HEK293 (cell line): ENCODE measurements around the gene GLIS1.
A peak's percentile ranks its signal among the peaks of the same experiment; 100 is the strongest.

Experiments
- CTCF ChIA-PET: fragments of 350-600 bp; formaldehyde crosslinking; extraction: SDS; loops from one replicate; lab custom pipeline; 2021; ENCODE audit warnings: antibody characterized with exemption; lab: Yijun Ruan, JAX
- POLR2A ChIA-PET: fragments of 300-600 bp; formaldehyde crosslinking; extraction: SDS; loops from one replicate; lab custom pipeline; 2020; ENCODE audit warnings: antibody characterized with exemption, inconsistent platforms; lab: Yijun Ruan, JAX
- H3K27ac ChIP-seq: fragments of 200-500 bp; sonication (Bioruptor generic); 2 replicates; pipeline ENCODE4 v1.5.1; 2014; ENCODE audit warnings: low read depth, low read length, control low read depth, inconsistent platforms; ENCODE audit errors: extremely low read depth
- H3K36me3 ChIP-seq, 2 experiments: fragments of 200-500 bp in 1 of 2; sonication (Bioruptor generic) in 1 of 2; 1 replicate in 1 of 2; 2 replicates in 1 of 2; pipeline ENCODE4 v1.5.1; 2014 to 2017; ENCODE audit warnings: inconsistent platforms in 2 of 2, low read length in 2 of 2; ENCODE audit not compliant: control insufficient read depth in 2 of 2, insufficient read depth in 1 of 2
- H3K4me1 ChIP-seq: fragments of 200-500 bp; sonication (Bioruptor generic); 2 replicates; pipeline ENCODE4 v1.5.1; 2014; ENCODE audit warnings: mild to moderate bottlenecking, low read length, inconsistent platforms; ENCODE audit not compliant: control insufficient read depth, insufficient read depth
- H3K4me3 ChIP-seq: 2 replicates; pipeline ENCODE4 v1.5.1; 2011; ENCODE audit warnings: low read depth, mild to moderate bottlenecking, control low read depth, low read length, moderate library complexity
- H3K9me3 ChIP-seq: fragments of 200-500 bp; sonication (Bioruptor generic); 2 replicates; pipeline ENCODE4 v1.5.1; 2014; ENCODE audit warnings: low read depth, low read length, inconsistent platforms; ENCODE audit not compliant: control insufficient read depth, insufficient read depth
- GLI4 ChIP-seq: fragments of 450-650 bp; formaldehyde crosslinking; IDR thresholded peaks from 2 replicates; pipeline ENCODE4 v1.5.1; 2016; ENCODE audit warnings: missing biosample characterization, missing genetic modification characterization
- KLF16 ChIP-seq: fragments of 450-650 bp; formaldehyde crosslinking; IDR thresholded peaks from 2 replicates; pipeline ENCODE4 v1.5.1; 2017; ENCODE audit warnings: missing biosample characterization, missing genetic modification characterization
- SCRT2 ChIP-seq: fragments of 450-650 bp; formaldehyde crosslinking; IDR thresholded peaks from 2 replicates; pipeline ENCODE4 v1.5.1; 2016; ENCODE audit warnings: missing biosample characterization, missing genetic modification characterization
- WT1 ChIP-seq: fragments of 450-650 bp; formaldehyde crosslinking; IDR thresholded peaks from 2 replicates; pipeline ENCODE4 v1.5.1; 2016; ENCODE audit warnings: missing biosample characterization, missing genetic modification characterization
- ZBTB21 ChIP-seq: fragments of 450-650 bp; formaldehyde crosslinking; IDR thresholded peaks from 2 replicates; pipeline ENCODE4 v1.5.1; 2017; ENCODE audit warnings: missing biosample characterization, missing genetic modification characterization
- ZNF133 ChIP-seq: fragments of 450-650 bp; formaldehyde crosslinking; IDR thresholded peaks from 2 replicates; pipeline ENCODE4 v1.5.1; 2016; ENCODE audit warnings: missing biosample characterization, missing genetic modification characterization
- ZNF24 ChIP-seq: fragments of 450-650 bp; formaldehyde crosslinking; IDR thresholded peaks from 2 replicates; pipeline ENCODE4 v1.5.1; 2016; ENCODE audit warnings: missing biosample characterization, missing genetic modification characterization
- ZNF311 ChIP-seq: fragments of 450-650 bp; formaldehyde crosslinking; IDR thresholded peaks from 2 replicates; pipeline ENCODE4 v1.5.1; 2017; ENCODE audit warnings: missing biosample characterization, missing genetic modification characterization, borderline replicate concordance
- ZNF529 ChIP-seq: fragments of 450-650 bp; formaldehyde crosslinking; IDR thresholded peaks from 2 replicates; pipeline ENCODE4 v1.5.1; 2017; ENCODE audit warnings: missing genetic modification characterization, missing biosample characterization; ENCODE audit not compliant: insufficient replicate concordance
- ZNF585B ChIP-seq: fragments of 450-650 bp; formaldehyde crosslinking; IDR thresholded peaks from 2 replicates; pipeline ENCODE4 v1.5.1; 2016; ENCODE audit warnings: missing biosample characterization, missing genetic modification characterization
- ZNF610 ChIP-seq: fragments of 450-650 bp; formaldehyde crosslinking; IDR thresholded peaks from 2 replicates; pipeline ENCODE4 v1.5.1; 2016; ENCODE audit warnings: missing biosample characterization, missing genetic modification characterization, borderline replicate concordance
- ZNF624 ChIP-seq: fragments of 450-650 bp; formaldehyde crosslinking; IDR thresholded peaks from 2 replicates; pipeline ENCODE4 v1.5.1; 2017; ENCODE audit warnings: missing biosample characterization, missing genetic modification characterization
- ZNF658 ChIP-seq: fragments of 450-650 bp; formaldehyde crosslinking; IDR thresholded peaks from 2 replicates; pipeline ENCODE4; 2016; ENCODE audit warnings: missing biosample characterization, missing genetic modification characterization
- TF ChIP-seq, protein P1 (sequence below): fragments of 450-650 bp; formaldehyde crosslinking; IDR thresholded peaks from 2 replicates; pipeline ENCODE4 v1.5.1; 2016; ENCODE audit warnings: missing biosample characterization, missing genetic modification characterization
- TF ChIP-seq, protein P2 (sequence below): fragments of 450-650 bp; formaldehyde crosslinking; IDR thresholded peaks from 2 replicates; pipeline ENCODE4 v1.5.1; 2016; ENCODE audit warnings: missing biosample characterization, missing genetic modification characterization
- TF ChIP-seq, protein P3 (sequence below): fragments of 450-650 bp; formaldehyde crosslinking; IDR thresholded peaks from 2 replicates; pipeline ENCODE4 v1.5.1; 2017; ENCODE audit warnings: missing biosample characterization, missing genetic modification characterization
- TF ChIP-seq, protein P4 (sequence below): fragments of 450-650 bp; formaldehyde crosslinking; IDR thresholded peaks from 2 replicates; pipeline ENCODE4 v1.5.1; 2016; ENCODE audit warnings: missing biosample characterization, missing genetic modification characterization
- TF ChIP-seq, protein P5 (sequence below): fragments of 450-650 bp; formaldehyde crosslinking; IDR thresholded peaks from 2 replicates; pipeline ENCODE4 v1.5.1; 2017; ENCODE audit warnings: missing biosample characterization, missing genetic modification characterization
- TF ChIP-seq, protein P6 (sequence below): fragments of 450-650 bp; formaldehyde crosslinking; IDR thresholded peaks from 2 replicates; pipeline ENCODE4 v1.5.1; 2016; ENCODE audit warnings: missing biosample characterization, missing genetic modification characterization

The GLIS1 gene

DNA sequence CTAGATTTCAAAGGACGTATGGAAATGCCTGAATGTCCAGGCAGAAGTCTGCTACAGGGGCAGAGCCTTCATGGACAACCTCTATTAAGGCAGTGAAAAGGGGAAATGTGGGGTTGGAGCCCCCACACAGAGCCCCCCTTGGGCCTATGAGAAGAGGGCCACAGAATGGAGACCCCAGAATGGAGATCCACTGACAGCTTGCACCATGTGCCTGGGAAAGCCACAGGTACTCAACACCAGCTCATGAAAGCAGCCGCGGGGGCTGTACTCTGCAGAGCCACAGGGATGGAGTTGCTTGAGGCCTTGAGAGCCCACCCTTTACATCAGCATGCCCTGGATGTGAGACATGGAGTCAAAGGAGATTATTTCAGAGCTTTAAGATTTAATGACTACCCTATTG is 171.1 kb downstream of the GLIS1 start:
- CTCF ChIA-PET, result interaction anchor here (0.9 kb wide), 1 partner anchor 244 kb away, joined by 4 read pairs; no protein-coding TSS in a partner anchor
- Histone ChIP-seq H3K36me3 (no peaks in the 10 kb centered on the region), H3K27ac (no peak overlapping the region), H3K9me3 (no peaks in the 10 kb centered on the region), H3K4me1 (no peaks in the 10 kb centered on the region; the same call in 1 of the 2 replicates), H3K4me3 (no peak overlapping the region)
- TF ChIP-seq ZNF610 (tag by site-specific recombination), result no peak
- TF ChIP-seq ZBTB21, result no peak
- no peak for TF ChIP-seq ZNF585B
- no peak for TF ChIP-seq ZNF624
- TF ChIP-seq, protein P1, sequence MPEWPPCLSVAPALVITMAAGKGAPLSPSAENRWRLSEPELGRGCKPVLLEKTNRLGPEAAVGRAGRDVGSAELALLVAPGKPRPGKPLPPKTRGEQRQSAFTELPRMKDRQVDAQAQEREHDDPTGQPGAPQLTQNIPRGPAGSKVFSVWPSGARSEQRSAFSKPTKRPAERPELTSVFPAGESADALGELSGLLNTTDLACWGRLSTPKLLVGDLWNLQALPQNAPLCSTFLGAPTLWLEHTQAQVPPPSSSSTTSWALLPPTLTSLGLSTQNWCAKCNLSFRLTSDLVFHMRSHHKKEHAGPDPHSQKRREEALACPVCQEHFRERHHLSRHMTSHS, result no peak
- no peak for TF ChIP-seq SCRT2 (tag by site-specific recombination)
- POLR2A ChIA-PET, result no interaction called here

DNA sequence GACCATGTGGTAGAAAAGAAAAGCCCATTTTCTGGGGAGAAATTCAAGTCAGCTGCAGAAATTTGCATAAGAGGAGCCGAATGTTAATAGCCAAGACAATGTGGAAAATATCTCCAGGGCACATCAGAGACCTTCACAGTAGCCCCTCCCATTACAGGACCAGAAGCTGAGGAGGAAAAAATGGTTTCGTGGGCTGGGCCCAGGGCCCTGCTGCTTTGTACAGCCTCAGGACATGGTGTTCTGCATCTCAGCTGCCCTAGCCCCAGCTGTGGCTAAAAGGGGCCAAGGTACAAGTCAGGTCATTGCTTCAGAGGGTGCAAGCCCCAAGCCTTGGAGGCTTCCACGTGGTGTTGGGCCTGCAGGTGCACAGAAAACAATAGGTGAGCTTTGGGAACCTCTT is 171.5 kb downstream of the GLIS1 start:
- no peaks in the 10 kb centered on the region; the same call in 1 of the 2 replicates for H3K4me1 ChIP-seq
- H3K27ac ChIP-seq, result no peak overlapping the region
- H3K9me3 ChIP-seq, result no peaks in the 10 kb centered on the region
- CTCF ChIA-PET, result no interaction called here
- TF ChIP-seq, protein P2, sequence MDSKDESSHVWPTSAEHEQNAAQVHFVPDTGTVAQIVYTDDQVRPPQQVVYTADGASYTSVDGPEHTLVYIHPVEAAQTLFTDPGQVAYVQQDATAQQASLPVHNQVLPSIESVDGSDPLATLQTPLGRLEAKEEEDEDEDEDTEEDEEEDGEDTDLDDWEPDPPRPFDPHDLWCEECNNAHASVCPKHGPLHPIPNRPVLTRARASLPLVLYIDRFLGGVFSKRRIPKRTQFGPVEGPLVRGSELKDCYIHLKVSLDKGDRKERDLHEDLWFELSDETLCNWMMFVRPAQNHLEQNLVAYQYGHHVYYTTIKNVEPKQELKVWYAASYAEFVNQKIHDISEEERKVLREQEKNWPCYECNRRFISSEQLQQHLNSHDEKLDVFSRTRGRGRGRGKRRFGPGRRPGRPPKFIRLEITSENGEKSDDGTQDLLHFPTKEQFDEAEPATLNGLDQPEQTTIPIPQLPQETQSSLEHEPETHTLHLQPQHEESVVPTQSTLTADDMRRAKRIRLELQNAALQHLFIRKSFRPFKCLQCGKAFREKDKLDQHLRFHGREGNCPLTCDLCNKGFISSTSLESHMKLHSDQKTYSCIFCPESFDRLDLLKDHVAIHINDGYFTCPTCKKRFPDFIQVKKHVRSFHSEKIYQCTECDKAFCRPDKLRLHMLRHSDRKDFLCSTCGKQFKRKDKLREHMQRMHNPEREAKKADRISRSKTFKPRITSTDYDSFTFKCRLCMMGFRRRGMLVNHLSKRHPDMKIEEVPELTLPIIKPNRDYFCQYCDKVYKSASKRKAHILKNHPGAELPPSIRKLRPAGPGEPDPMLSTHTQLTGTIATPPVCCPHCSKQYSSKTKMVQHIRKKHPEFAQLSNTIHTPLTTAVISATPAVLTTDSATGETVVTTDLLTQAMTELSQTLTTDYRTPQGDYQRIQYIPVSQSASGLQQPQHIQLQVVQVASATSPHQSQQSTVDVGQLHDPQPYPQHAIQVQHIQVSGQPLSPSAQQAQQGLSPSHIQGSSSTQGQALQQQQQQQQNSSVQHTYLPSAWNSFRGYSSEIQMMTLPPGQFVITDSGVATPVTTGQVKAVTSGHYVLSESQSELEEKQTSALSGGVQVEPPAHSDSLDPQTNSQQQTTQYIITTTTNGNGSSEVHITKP (tag by site-specific recombination), result no peak
- TF ChIP-seq ZNF585B, result peak; percentile 92
- no peak overlapping the region for H3K4me3 ChIP-seq
- H3K36me3 ChIP-seq, result no peaks in the 10 kb centered on the region
- POLR2A ChIA-PET, result no interaction called here

DNA sequence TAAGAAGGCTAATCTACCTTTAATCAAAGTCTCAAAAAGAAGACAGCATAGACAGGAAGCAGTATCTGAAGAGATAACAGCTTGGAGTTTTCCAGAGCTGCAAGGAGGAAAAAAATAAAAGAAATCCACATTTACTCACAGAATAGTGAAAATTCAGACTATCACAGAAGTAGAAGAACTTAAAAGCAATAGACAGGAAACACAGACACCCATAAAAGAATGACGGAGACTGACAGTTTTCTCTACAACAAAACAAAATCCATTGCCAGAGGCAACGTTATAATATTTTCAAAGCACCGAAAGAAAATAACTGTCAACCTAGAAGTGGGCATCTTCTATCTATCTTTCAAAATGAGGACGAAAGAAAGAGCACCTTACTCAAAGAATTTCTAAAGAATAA is 175.4 kb downstream of the GLIS1 start:
- Histone ChIP-seq H3K27ac (no peak overlapping the region), H3K4me1 (no peaks in the 10 kb centered on the region), H3K36me3 (no peaks in the 10 kb centered on the region), H3K4me3 (no peak overlapping the region), H3K9me3 (no peaks in the 10 kb centered on the region)
- TF ChIP-seq ZNF133 (tag by site-specific recombination), result no peak
- TF ChIP-seq, protein P3, sequence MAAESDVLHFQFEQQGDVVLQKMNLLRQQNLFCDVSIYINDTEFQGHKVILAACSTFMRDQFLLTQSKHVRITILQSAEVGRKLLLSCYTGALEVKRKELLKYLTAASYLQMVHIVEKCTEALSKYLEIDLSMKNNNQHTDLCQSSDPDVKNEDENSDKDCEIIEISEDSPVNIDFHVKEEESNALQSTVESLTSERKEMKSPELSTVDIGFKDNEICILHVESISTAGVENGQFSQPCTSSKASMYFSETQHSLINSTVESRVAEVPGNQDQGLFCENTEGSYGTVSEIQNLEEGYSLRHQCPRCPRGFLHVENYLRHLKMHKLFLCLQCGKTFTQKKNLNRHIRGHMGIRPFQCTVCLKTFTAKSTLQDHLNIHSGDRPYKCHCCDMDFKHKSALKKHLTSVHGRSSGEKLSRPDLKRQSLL, result no peak
- ChIA-PET CTCF (interaction anchor here (0.6 to 1.3 kb wide), 3 partner anchors 9 to 315 kb away, joined by 3 to 6 read pairs (median 3); no protein-coding TSS in a partner anchor), POLR2A (no interaction called here)

DNA sequence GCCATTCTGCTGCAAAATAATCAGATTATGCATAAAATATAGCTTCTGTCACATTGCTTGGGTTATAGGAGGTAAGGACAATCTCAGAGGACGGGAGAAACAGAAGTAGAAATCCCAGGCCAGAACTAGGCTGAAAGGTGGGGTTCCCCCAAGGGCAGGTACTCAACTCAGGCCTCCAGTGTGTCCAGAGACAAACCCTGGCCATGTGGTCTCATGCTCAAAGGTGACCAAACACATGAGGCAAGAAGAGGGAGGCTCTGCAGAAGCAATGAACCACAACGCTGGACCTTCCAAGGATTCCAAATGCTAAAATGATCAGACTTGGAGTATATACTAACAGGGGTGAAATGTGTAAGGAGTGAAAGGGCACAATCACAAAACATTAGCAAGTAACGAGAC is 176.0 kb downstream of the GLIS1 start:
- POLR2A ChIA-PET, result no interaction called here
- no peak for TF ChIP-seq ZNF658 (tag by site-specific recombination)
- TF ChIP-seq, protein P4, sequence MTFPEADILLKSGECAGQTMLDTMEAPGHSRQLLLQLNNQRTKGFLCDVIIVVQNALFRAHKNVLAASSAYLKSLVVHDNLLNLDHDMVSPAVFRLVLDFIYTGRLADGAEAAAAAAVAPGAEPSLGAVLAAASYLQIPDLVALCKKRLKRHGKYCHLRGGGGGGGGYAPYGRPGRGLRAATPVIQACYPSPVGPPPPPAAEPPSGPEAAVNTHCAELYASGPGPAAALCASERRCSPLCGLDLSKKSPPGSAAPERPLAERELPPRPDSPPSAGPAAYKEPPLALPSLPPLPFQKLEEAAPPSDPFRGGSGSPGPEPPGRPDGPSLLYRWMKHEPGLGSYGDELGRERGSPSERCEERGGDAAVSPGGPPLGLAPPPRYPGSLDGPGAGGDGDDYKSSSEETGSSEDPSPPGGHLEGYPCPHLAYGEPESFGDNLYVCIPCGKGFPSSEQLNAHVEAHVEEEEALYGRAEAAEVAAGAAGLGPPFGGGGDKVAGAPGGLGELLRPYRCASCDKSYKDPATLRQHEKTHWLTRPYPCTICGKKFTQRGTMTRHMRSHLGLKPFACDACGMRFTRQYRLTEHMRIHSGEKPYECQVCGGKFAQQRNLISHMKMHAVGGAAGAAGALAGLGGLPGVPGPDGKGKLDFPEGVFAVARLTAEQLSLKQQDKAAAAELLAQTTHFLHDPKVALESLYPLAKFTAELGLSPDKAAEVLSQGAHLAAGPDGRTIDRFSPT (tag by site-specific recombination), result no peak
- TF ChIP-seq GLI4 (tag by site-specific recombination), result no peak
- TF ChIP-seq WT1, result no peak
- no peak for TF ChIP-seq ZNF24 (tag by site-specific recombination)
- TF ChIP-seq, protein P5, sequence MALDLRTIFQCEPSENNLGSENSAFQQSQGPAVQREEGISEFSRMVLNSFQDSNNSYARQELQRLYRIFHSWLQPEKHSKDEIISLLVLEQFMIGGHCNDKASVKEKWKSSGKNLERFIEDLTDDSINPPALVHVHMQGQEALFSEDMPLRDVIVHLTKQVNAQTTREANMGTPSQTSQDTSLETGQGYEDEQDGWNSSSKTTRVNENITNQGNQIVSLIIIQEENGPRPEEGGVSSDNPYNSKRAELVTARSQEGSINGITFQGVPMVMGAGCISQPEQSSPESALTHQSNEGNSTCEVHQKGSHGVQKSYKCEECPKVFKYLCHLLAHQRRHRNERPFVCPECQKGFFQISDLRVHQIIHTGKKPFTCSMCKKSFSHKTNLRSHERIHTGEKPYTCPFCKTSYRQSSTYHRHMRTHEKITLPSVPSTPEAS (tag by site-specific recombination), result no peak
- no peak for TF ChIP-seq ZNF311 (tag by site-specific recombination)
- TF ChIP-seq, protein P6, sequence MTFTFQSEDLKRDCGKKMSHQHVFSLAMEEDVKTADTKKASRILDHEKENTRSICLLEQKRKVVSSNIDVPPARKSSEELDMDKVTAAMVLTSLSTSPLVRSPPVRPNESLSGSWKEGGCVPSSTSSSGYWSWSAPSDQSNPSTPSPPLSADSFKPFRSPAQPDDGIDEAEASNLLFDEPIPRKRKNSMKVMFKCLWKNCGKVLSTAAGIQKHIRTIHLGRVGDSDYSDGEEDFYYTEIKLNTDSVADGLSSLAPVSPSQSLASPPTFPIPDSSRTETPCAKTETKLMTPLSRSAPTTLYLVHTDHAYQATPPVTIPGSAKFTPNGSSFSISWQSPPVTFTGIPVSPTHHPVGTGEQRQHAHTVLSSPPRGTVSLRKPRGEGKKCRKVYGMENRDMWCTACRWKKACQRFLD (tag by site-specific recombination), result no peak
- no peak for TF ChIP-seq KLF16 (tag by site-specific recombination)
- no peak for TF ChIP-seq ZNF529 (tag by site-specific recombination)

More for the DNA sequence above, 176.0 kb downstream of the GLIS1 start:
- no peak overlapping the region for H3K27ac ChIP-seq
- no peaks in the 10 kb centered on the region for H3K36me3 ChIP-seq
- no peaks in the 10 kb centered on the region for H3K9me3 ChIP-seq
- no peak overlapping the region for H3K4me3 ChIP-seq
- H3K4me1 ChIP-seq, result no peaks in the 10 kb centered on the region
- CTCF ChIA-PET, result interaction anchor here (0.6 to 1.3 kb wide), 3 partner anchors 10 to 316 kb away, joined by 3 to 6 read pairs (median 3); no protein-coding TSS in a partner anchor
